Ishikawa (cell line): ENCODE measurements around the gene NDOR1.

Source experiments
- CEBPB ChIP-seq: IDR thresholded peaks from 2 replicates; pipeline ENCODE4 v1.6.1; 2012
- CREB1 ChIP-seq: IDR thresholded peaks from 2 replicates; pipeline ENCODE4 v1.6.1; 2012; ENCODE audit warnings: low read depth
- EGR1 ChIP-seq: IDR thresholded peaks from 2 replicates; pipeline ENCODE4 v1.6.1; 2012
- EP300 ChIP-seq: IDR thresholded peaks from 2 replicates; pipeline ENCODE4 v1.6.1; 2012; ENCODE audit warnings: borderline replicate concordance
- FOXM1 ChIP-seq: IDR thresholded peaks from 2 replicates; pipeline ENCODE4 v1.6.1; 2012; ENCODE audit warnings: low read depth, borderline replicate concordance
- MAX ChIP-seq: IDR thresholded peaks from 2 replicates; pipeline ENCODE4 v1.6.1; 2012
- RAD21 ChIP-seq: IDR thresholded peaks from 2 replicates; pipeline ENCODE4 v1.6.1; 2012; ENCODE audit warnings: low read depth
- REST ChIP-seq: IDR thresholded peaks from 2 replicates; pipeline ENCODE4 v1.6.1; 2012; ENCODE audit warnings: low read depth, mild to moderate bottlenecking
- TAF1 ChIP-seq: IDR thresholded peaks from 2 replicates; pipeline ENCODE4 v1.6.1; 2012; ENCODE audit warnings: low read depth, mild to moderate bottlenecking
- TCF12 ChIP-seq: IDR thresholded peaks from 2 replicates; pipeline ENCODE4 v1.6.1; 2012; ENCODE audit warnings: low read depth
- TEAD4 ChIP-seq: IDR thresholded peaks from 2 replicates; pipeline ENCODE4 v1.6.1; 2012
- YY1 ChIP-seq: IDR thresholded peaks from 2 replicates; pipeline ENCODE4 v1.6.1; 2012; ENCODE audit warnings: low read depth
- ZBTB7A ChIP-seq: IDR thresholded peaks from 2 replicates; pipeline ENCODE4 v1.6.1; 2012; ENCODE audit warnings: low read depth
- TF ChIP-seq, protein P1 (sequence below): IDR thresholded peaks from 2 replicates; pipeline ENCODE4 v1.6.1; 2012

DNA sequence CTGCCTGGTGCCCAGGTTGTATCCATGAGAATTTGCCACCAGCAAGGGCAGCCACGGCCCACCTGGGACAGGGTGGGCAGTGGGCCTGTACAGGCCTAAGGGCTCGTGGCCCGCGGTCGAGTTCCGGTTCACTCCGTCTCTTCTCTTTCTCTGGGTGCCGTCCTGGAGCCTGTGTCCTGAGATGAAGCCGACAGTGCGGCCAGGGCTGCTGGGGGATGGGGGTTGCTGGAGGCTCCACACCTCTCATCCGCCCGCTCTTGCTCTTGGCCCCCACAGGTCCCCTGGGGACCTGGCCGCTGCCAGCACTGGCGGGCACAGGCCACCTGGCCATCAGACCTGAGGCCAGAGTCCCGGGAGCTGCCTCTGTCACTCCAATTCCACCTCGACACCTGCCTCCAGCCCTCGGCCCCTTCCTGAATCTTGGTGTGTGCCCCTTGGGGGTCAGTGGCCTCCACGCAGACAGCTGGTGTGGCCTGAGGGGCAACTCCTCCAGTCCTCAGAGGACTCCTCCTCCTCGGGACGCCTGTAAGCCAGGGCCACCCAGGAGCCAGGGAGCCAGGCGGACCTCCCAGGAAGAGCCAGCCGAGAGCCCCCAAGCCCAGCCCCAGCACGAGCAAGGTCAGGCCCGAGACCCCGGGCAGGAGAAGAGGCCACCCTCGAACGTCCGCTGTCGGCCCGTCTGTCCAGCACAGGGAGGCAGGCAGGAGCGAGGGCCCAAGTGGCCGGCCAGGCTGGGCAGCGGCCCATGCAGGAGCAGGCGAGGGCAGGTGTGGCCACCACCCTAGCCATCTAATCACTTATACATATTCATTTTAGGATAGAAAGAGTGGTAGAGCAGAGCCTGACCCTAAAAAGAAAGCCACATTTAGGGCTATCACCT, 40.9 kb upstream of the NDOR1 start:
- TF ChIP-seq YY1 (no peak), RAD21 (no peak), TAF1 (no peak), REST (no peak), CEBPB (no peak), EP300 (no peak), TEAD4 (no peak), MAX (no peak), TCF12 (no peak), ZBTB7A (no peak), CREB1 (no peak), EGR1 (no peak), FOXM1 (no peak)
- TF ChIP-seq, protein P1, sequence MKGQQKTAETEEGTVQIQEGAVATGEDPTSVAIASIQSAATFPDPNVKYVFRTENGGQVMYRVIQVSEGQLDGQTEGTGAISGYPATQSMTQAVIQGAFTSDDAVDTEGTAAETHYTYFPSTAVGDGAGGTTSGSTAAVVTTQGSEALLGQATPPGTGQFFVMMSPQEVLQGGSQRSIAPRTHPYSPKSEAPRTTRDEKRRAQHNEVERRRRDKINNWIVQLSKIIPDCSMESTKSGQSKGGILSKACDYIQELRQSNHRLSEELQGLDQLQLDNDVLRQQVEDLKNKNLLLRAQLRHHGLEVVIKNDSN: no peak
